Measurements from ENCODE around the gene COBL.

DNA sequence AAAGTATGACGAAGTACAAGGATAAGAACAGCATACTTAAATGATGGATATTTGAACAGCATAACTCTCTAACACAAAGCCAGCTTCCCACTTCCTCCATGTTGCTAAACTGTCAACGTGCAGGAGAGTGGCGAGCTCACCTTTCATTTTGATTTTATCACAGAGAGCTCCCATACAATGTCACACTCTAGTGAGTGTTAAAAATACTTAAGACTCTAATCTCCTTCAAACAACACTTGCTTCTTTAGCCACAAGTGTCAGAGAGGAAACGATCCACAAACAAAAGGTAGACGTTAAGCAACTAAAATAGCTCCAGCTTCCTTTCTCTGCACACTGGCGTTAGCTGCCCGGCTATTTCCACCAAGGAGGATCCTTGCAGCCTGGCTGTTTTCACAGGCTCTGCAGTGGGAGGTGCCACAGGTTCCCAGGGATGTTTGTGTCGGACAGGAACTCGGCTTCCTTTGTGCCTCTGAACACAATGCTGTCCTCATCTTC lies 194.6 kb downstream of the COBL start:
- TF ChIP-seq, protein P1, sequence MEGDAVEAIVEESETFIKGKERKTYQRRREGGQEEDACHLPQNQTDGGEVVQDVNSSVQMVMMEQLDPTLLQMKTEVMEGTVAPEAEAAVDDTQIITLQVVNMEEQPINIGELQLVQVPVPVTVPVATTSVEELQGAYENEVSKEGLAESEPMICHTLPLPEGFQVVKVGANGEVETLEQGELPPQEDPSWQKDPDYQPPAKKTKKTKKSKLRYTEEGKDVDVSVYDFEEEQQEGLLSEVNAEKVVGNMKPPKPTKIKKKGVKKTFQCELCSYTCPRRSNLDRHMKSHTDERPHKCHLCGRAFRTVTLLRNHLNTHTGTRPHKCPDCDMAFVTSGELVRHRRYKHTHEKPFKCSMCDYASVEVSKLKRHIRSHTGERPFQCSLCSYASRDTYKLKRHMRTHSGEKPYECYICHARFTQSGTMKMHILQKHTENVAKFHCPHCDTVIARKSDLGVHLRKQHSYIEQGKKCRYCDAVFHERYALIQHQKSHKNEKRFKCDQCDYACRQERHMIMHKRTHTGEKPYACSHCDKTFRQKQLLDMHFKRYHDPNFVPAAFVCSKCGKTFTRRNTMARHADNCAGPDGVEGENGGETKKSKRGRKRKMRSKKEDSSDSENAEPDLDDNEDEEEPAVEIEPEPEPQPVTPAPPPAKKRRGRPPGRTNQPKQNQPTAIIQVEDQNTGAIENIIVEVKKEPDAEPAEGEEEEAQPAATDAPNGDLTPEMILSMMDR (conservative IDR thresholded peaks at IDR 0.05; ENCODE audit: low read depth, low read length), result no peak
- TF ChIP-seq RAD21 (IDR thresholded peaks at IDR 0.05; ENCODE audit: low read length) (no peak), RCOR1 (IDR thresholded peaks at IDR 0.05; ENCODE audit: insufficient replicate concordance, low read length) (no peak), POLR2A (IDR thresholded peaks at IDR 0.05; ENCODE audit: low read depth, low read length) (no peak)

Measured in IMR-90 (cell line).